ENCODE measurements around the gene TTC13.

TTC13 gene

DNA sequence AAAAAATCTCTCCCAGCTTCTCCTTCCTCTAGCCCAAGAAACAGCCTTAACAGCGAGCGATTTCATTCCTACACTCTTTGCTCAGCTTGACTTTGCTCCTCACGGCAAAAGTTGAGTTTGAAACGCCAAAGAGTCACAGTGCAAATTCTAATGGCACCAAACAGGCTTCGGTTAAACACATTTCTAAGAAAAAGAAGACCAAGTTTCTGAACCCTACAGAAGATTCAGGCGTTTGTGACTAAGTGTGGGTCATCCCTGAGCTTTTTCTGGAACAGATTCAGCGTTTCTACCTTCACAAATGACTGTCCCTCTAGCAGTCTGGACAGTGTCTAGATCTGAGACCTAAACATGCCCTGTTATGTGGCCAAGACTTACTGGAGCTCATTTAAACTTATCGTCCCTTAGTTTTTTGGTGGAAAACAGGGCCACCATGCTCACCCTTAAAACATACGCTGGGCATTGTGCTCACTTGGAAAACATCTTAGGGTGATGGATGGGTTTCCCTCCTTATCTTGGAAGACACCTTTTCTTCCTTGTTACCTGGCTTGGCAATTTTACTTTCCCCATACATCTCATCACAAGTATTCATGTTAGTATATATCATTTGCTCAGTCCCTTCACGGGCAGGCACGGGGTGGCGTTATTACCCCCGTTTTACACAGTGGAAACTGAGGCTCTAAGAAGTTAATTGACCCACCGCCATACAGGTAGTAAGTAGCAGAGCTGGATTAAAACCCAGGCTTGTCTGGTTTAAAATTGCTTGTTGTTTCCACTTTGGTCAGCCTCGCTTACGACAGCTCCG lies 111.4 kb downstream of the TTC13 start:
- no peaks in the 10 kb centered on the region for H3K9me3 ChIP-seq (ENCODE audit: insufficient read depth, low read depth, low read length)
- H3K27me3 ChIP-seq (ENCODE audit: insufficient read depth, low read length): peaks cover 12% of the 10 kb centered on the region
- H3K27ac ChIP-seq (ENCODE audit: low read length): no peak overlapping the region
- H3K36me3 ChIP-seq (ENCODE audit: insufficient read depth, low read depth, low read length): 0 out of 2 replicates have a peak, but pooled peaks cover 6% of the 10 kb centered on the region
- H3K4me1 ChIP-seq (ENCODE audit: insufficient read depth, low read length): peaks cover 16% of the 10 kb centered on the region; the same call in 1 of the 2 replicates
- peak overlapping the region; percentile 87 for H3K9ac ChIP-seq (ENCODE audit: low read depth, low read length)
- H3K4me3 ChIP-seq (ENCODE audit: low read length): peak overlapping the region; percentile 88

- H3K27me3 ChIP-seq (ENCODE audit: insufficient read depth, low read length): peaks cover 12% of the 10 kb centered on the region
- peaks cover 16% of the 10 kb centered on the region; the same call in 1 of the 2 replicates for H3K4me1 ChIP-seq (ENCODE audit: insufficient read depth, low read length)
- 0 out of 2 replicates have a peak, but pooled peaks cover 6% of the 10 kb centered on the region for H3K36me3 ChIP-seq (ENCODE audit: insufficient read depth, low read depth, low read length)
- no peak overlapping the region for H3K27ac ChIP-seq (ENCODE audit: low read length)
- no peaks in the 10 kb centered on the region for H3K9me3 ChIP-seq (ENCODE audit: insufficient read depth, low read depth, low read length)
- H3K9ac ChIP-seq (ENCODE audit: low read depth, low read length): no peak overlapping the region; the same call in 1 of the 2 replicates
- peak overlapping the region; percentile 88 for H3K4me3 ChIP-seq (ENCODE audit: low read length)
Measured at GRCh38 chr1:230866171-230867070, 112.2 kb downstream of the TTC13 start.

DNA sequence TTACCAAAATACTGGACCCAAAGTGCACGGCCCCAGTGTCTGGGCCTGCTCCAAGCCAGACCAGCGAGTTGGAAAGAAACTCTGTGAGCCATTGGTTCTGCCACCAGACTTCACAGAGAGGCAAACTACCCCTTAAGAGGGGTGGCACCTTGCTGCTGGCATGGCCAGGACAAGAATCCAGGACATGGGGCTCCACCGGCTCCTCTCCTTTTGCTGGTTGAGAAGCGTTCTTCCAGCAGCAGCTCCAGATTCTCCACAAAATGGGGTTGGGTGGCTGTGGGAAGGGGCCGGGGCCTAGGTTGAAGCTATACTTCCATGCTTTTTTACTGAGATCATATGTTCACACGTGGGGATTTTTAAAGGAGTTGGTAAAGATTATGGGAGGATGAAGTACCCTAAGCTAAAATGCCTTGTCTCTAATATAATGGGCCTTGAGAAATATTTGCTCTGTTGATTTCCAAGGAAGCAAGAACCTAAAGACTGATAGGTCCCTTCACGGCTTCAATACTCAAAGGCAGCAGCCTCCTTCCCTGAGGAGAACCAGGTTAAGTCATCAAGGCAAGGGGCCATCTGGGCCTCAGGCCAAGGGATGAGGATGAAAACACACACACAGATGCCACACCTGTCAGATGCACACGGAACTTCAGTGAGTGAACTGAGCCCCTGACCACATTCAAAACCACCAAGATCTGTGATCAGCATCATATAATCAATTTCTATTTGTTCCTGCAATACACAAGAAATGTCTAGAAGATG lies 113.4 kb downstream of the TTC13 start:
- peaks cover 16% of the 10 kb centered on the region; the same call in 1 of the 2 replicates for H3K4me1 ChIP-seq (ENCODE audit: insufficient read depth, low read length)
- H3K9me3 ChIP-seq (ENCODE audit: insufficient read depth, low read depth, low read length): no peaks in the 10 kb centered on the region
- H3K27ac ChIP-seq (ENCODE audit: low read length): no peak overlapping the region
- 0 out of 2 replicates have a peak, but pooled peaks cover 6% of the 10 kb centered on the region for H3K36me3 ChIP-seq (ENCODE audit: insufficient read depth, low read depth, low read length)
- no peak overlapping the region for H3K9ac ChIP-seq (ENCODE audit: low read depth, low read length)
- peaks cover 12% of the 10 kb centered on the region for H3K27me3 ChIP-seq (ENCODE audit: insufficient read depth, low read length)
- no peak overlapping the region for H3K4me3 ChIP-seq (ENCODE audit: low read length)

GRCh38 chr1:230864441-230864840 lies 114.2 kb downstream of the TTC13 start:
- no peak overlapping the region for H3K4me3 ChIP-seq (ENCODE audit: low read length)
- peaks cover 12% of the 10 kb centered on the region for H3K27me3 ChIP-seq (ENCODE audit: insufficient read depth, low read length)
- H3K27ac ChIP-seq (ENCODE audit: low read length): no peak overlapping the region
- H3K4me1 ChIP-seq (ENCODE audit: insufficient read depth, low read length): peaks cover 9% of the 10 kb centered on the region; the same call in 1 of the 2 replicates
- no peak overlapping the region for H3K9ac ChIP-seq (ENCODE audit: low read depth, low read length)
- H3K9me3 ChIP-seq (ENCODE audit: insufficient read depth, low read depth, low read length): no peaks in the 10 kb centered on the region
- 0 out of 2 replicates have a peak, but pooled peaks cover 6% of the 10 kb centered on the region for H3K36me3 ChIP-seq (ENCODE audit: insufficient read depth, low read depth, low read length)

DNA sequence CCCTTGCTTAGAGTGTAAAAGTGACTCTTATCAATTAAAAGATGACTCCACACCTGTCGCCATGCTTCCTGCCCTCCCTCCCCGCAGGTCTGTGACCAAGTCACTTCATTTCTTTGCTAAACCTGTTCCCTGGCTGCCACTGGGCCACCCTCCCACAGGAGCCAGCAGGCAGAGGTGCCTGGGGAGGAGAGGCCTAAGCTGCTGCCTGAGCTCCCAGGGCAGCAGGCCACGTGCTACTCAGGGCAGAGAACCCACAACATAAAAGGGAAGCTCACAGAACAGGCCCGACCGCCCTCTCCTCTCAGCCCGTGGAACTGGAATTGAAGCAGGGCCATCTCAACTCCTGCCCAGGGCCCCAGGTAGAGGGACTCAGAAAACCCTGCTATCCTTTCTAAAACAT lies 115.2 kb downstream of the TTC13 start:
- H3K9me3 ChIP-seq (ENCODE audit: insufficient read depth, low read depth, low read length): no peaks in the 10 kb centered on the region
- H3K4me3 ChIP-seq (ENCODE audit: low read length): no peak overlapping the region
- peaks cover 10% of the 10 kb centered on the region; the same call in 1 of the 2 replicates for H3K4me1 ChIP-seq (ENCODE audit: insufficient read depth, low read length)
- 0 out of 2 replicates have a peak overlapping the region, but pooled peaks have one; percentile 34 for H3K9ac ChIP-seq (ENCODE audit: low read depth, low read length)
- no peak overlapping the region for H3K27ac ChIP-seq (ENCODE audit: low read length)
- H3K36me3 ChIP-seq (ENCODE audit: insufficient read depth, low read depth, low read length): 0 out of 2 replicates have a peak, but pooled peaks cover 6% of the 10 kb centered on the region
- H3K27me3 ChIP-seq (ENCODE audit: insufficient read depth, low read length): peaks cover 12% of the 10 kb centered on the region

- peaks cover 7% of the 10 kb centered on the region; the same call in 1 of the 2 replicates for H3K4me1 ChIP-seq (ENCODE audit: insufficient read depth, low read length)
- H3K27me3 ChIP-seq (ENCODE audit: insufficient read depth, low read length): peaks cover 4% of the 10 kb centered on the region
- no peak overlapping the region for H3K9ac ChIP-seq (ENCODE audit: low read depth, low read length)
- H3K4me3 ChIP-seq (ENCODE audit: low read length): no peak overlapping the region
- H3K36me3 ChIP-seq (ENCODE audit: insufficient read depth, low read depth, low read length): 0 out of 2 replicates have a peak, but pooled peaks cover 6% of the 10 kb centered on the region
- H3K9me3 ChIP-seq (ENCODE audit: insufficient read depth, low read depth, low read length): no peaks in the 10 kb centered on the region
- H3K27ac ChIP-seq (ENCODE audit: low read length): no peak overlapping the region
Measured at GRCh38 chr1:230861970-230862595, 116.6 kb downstream of the TTC13 start.

DNA sequence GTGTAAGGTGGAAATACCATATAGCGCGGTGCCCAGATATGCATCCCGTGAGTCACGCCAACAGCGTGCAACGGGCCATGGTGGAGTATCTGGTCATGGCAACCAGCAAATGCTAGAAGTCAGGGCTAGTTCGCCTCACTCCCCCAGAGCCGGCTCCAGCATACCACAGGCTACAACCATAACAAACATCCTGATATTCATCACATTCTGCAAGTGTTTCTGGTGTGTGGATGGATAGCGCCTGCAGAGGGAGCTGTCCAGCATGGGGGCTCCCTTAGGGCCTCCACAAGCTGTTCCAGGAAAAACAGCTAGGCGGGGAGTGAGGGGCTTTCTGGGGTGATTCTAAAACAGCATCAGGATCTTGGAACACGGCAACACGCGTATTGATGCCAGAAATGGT lies 117.2 kb downstream of the TTC13 start:
- H3K4me1 ChIP-seq (ENCODE audit: insufficient read depth, low read length): peaks cover 4% of the 10 kb centered on the region; the same call in 1 of the 2 replicates
- H3K27ac ChIP-seq (ENCODE audit: low read length): no peak overlapping the region
- 0 out of 2 replicates have a peak, but pooled peaks cover 6% of the 10 kb centered on the region for H3K36me3 ChIP-seq (ENCODE audit: insufficient read depth, low read depth, low read length)
- no peaks in the 10 kb centered on the region for H3K27me3 ChIP-seq (ENCODE audit: insufficient read depth, low read length)
- H3K9ac ChIP-seq (ENCODE audit: low read depth, low read length): no peak overlapping the region
- H3K9me3 ChIP-seq (ENCODE audit: insufficient read depth, low read depth, low read length): no peaks in the 10 kb centered on the region
- H3K4me3 ChIP-seq (ENCODE audit: low read length): no peak overlapping the region

DNA sequence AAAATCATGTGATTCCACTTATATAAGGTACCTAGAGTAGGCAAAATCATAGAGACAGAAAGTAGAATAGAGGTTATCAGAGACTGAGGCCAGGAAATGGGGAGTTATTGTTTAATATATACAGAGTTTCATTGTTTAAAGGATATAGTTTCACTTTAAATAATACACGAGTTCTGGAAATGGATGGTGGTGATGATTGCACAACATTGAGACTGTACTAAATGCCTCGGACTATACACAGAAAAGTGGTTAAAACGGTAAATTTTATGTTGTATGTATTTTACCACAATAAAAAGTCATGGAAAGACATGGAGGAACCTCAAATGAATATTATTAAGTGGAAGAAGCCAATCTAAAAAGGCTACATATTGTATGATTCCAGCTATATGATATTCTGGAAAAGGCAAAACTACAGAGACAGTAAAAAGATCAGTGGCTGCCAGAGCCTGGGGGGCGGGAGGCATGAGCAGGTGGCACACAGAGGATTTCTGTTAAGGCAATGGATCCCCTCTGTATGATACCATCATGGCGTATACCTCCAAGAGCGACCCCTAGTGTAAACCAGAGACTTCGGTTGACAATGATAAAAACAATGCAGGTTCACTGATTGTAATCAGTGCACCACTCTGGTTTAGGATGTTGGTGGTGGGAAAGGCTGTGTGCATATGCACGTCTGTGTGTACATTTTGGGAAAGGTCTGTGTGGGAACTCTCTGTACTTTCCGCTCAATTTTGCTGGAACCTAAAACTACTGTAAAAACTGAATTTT lies 117.9 kb downstream of the TTC13 start:
- no peaks in the 10 kb centered on the region for H3K27me3 ChIP-seq (ENCODE audit: insufficient read depth, low read length)

DNA sequence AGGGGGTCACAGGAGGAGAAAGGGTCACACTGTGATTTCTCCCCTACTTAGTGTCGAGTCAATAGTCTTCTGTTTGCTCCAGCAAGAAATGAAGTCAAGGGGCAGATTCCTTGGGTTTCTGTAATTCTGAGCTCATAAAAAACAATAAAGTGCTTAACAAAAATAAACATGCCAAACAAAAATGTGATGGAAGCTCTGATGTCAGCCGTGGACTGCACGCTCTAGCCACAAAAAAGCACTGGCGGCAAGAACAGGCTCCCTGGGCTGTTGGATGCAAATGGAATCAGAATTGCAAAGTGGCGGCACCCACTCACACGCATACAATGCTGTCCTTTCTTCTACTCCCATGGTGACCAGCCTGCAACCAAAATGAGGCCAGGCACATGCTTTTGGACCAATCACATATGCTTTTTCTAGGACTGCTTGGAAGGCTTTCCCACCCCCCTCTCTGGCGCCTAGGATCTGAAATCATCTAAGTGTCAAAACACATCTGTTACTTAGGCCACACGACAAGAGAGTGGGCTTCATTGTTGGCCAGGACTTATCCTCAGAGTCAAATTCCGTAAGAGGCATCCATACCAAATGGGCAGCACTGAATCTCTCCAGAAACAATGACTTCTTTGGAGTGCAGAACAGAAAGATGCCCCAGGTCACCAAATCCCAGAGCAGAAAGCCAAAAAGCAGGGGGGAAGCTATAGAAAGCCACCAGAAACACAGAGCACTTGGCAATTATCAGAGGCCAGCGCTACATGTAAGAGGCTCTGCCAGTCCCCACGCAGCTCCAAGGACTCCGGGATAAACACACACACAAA lies 119.5 kb downstream of the TTC13 start:
- H3K4me3 ChIP-seq (ENCODE audit: low read length): no peak overlapping the region
- H3K9me3 ChIP-seq (ENCODE audit: insufficient read depth, low read depth, low read length): no peaks in the 10 kb centered on the region
- peaks cover 4% of the 10 kb centered on the region; the same call in 1 of the 2 replicates for H3K4me1 ChIP-seq (ENCODE audit: insufficient read depth, low read length)
- peaks cover 12% of the 10 kb centered on the region for H3K36me3 ChIP-seq (ENCODE audit: insufficient read depth, low read depth, low read length)
- H3K27me3 ChIP-seq (ENCODE audit: insufficient read depth, low read length): no peaks in the 10 kb centered on the region
- H3K27ac ChIP-seq (ENCODE audit: low read length): no peak overlapping the region
- no peak overlapping the region for H3K9ac ChIP-seq (ENCODE audit: low read depth, low read length)

More for the DNA sequence above, 117.9 kb downstream of the TTC13 start:
- no peak overlapping the region for H3K4me3 ChIP-seq (ENCODE audit: low read length)
- no peaks in the 10 kb centered on the region for H3K9me3 ChIP-seq (ENCODE audit: insufficient read depth, low read depth, low read length)
- no peak overlapping the region for H3K9ac ChIP-seq (ENCODE audit: low read depth, low read length)
- peaks cover 4% of the 10 kb centered on the region; the same call in 1 of the 2 replicates for H3K4me1 ChIP-seq (ENCODE audit: insufficient read depth, low read length)
- no peak overlapping the region for H3K27ac ChIP-seq (ENCODE audit: low read length)
- H3K36me3 ChIP-seq (ENCODE audit: insufficient read depth, low read depth, low read length): 0 out of 2 replicates have a peak, but pooled peaks cover 6% of the 10 kb centered on the region

All from iPS-20b (cell line).